Measurements from ENCODE around the gene ARHGAP15.

Gene ARHGAP15

DNA sequence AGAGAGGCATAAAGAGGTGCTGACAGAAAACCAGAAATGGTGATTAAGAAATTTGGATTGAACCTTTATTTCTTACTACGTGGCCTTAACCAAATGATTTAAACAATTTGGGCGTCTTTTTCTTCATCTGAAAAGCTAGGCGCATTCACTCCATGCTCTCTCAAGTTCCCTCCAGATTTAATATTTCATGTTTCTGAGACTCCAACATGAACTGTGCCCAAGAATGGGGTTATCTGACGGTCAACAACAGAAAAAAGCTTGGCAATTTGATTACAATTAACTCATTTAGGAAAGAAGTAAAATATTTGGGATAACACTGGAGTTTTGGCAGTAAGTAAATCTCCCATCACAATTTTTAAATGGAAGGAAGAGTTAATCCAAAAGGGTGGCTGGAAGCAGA lies 345.4 kb downstream of the ARHGAP15 start:
- no peak overlapping the region for H3K4me3 ChIP-seq (ENCODE audit: low read depth, low read length)
- TF ChIP-seq, protein P1, sequence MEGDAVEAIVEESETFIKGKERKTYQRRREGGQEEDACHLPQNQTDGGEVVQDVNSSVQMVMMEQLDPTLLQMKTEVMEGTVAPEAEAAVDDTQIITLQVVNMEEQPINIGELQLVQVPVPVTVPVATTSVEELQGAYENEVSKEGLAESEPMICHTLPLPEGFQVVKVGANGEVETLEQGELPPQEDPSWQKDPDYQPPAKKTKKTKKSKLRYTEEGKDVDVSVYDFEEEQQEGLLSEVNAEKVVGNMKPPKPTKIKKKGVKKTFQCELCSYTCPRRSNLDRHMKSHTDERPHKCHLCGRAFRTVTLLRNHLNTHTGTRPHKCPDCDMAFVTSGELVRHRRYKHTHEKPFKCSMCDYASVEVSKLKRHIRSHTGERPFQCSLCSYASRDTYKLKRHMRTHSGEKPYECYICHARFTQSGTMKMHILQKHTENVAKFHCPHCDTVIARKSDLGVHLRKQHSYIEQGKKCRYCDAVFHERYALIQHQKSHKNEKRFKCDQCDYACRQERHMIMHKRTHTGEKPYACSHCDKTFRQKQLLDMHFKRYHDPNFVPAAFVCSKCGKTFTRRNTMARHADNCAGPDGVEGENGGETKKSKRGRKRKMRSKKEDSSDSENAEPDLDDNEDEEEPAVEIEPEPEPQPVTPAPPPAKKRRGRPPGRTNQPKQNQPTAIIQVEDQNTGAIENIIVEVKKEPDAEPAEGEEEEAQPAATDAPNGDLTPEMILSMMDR (IDR thresholded peaks at IDR 0.05; ENCODE audit: low read depth, low read length, missing control alignments), result no peak
- DNase-seq (ENCODE audit: low read depth), result no peak

DNA sequence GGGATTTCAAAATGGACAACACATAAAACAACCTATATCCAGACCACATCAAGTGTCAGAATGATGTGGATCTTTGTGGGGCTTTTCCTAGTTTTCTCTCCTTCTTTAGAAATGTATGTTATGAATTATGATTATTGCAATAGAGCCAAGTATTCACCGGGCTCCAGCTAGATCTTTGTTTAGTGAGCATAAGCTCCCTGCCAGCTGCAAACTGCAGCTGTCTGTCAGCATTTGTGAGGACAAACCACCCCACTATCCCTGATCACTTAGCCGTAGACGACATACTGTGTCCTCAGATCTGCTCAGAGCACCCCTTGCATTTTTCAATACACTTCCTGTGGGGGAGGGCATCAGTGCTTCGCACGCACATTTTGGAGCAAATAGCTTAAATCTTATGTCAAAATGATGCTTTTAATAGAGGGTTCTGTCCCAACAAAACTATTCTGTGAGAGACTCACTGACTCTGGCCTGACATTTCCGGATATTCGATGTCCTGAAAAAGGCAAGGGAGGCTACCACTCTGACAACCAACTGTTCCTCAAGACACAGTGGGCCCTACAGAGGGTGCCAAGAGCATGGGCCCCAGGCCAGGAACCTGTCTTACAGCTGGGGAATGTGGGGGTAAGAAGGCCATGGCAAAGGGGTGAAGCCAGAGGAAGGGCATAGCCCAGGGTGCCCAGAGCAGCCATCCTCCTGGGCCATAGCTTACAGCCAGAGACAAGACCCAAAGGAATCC lies 346.0 kb downstream of the ARHGAP15 start:
- no peak for DNase-seq (ENCODE audit: low read depth)
- no peak overlapping the region for H3K4me3 ChIP-seq (ENCODE audit: low read depth, low read length)
- TF ChIP-seq, protein P1 (IDR thresholded peaks at IDR 0.05; ENCODE audit: low read depth, low read length, missing control alignments), result no peak

DNA sequence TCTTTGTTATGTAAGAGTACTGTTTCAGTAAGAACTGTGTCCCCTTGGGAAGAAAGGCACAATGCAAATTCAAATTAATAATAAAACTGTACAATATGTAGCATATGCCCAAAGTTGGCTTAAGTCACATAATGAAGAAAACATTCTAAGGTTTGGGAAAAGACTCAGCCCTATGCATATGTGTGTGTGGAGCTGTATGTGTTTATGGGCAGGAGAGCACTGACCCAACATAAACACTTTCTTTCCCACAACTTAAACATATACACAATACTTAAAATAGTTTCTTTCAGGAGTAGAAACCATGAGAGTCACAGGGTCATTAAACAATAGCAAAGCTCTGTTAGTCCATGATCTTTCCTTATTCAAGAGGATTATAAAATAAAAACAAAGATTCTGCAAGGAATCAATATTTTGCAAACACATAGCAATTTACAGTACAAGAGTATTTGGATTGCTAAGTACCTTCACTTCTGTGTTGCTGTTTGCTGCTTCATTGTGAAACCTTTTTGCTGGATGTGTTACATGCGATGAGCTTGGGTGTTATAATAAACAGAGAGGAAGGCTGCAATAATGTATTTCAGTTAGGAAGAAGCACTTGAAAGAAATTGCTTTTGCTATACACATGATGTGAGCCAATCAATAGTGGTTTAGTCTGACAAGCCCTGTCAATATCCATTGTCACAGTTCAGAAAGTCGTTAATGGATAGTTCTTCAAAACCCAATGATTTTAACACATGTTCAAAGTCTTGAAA lies 347.3 kb downstream of the ARHGAP15 start:
- no peak overlapping the region for H3K4me3 ChIP-seq (ENCODE audit: low read depth, low read length)
- TF ChIP-seq, protein P1 (IDR thresholded peaks at IDR 0.05; ENCODE audit: low read depth, low read length, missing control alignments), result no peak
- no peak for DNase-seq (ENCODE audit: low read depth)

DNA sequence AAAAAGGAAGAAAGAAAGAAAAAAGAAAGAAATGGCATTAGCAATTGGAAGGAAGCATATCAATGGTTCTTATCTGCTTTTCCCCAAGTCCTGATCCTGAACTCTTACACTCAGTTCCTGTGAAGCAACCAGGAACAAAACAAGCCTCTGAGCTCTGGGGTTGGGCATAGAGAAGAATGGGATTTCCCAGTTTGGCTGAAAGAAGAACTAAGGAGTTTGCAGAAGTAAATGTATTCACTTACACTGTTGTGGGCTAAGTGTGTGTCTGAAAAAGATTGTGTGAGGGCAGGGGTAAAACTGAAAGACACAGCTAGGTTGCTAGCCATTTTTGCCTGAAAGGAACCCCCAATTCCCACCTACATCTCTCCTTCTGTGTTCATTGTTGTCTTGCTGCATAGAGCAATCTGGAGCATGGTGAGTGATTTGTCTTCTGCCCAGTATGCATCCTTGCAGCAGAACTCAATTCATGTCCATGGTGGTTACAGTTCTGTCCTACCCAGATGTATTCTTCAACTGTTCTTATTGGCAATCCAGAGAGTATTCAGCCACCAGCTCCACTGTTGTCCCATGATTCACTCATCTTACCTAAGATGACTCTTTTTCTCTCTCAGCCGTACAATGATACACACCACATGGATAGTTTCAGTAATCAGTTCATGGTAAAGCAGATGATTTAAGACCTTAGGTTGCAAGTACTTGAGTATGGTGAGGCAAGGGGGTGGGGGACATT lies 348.7 kb downstream of the ARHGAP15 start:
- TF ChIP-seq, protein P1 (IDR thresholded peaks at IDR 0.05; ENCODE audit: low read depth, low read length, missing control alignments), result no peak
- H3K4me3 ChIP-seq (ENCODE audit: low read depth, low read length), result no peak overlapping the region
- DNase-seq (ENCODE audit: low read depth), result no peak

DNA sequence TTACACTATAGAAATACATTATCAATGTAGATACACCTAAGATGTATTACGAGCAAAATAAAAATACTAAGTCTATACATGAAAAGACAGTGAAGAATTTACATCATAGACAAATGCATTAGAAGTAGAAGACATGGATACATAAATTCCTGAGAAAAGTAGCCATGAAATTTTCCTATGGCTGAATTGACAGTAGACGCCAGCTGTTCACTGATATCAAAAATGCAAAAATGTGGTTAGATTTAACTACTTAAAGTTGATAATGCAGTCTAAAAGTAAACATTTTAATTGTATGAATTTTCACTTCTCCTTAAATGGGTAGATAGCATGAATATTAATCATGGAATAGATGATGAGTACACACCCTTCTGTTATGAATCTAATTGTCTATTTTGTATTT lies 350.9 kb downstream of the ARHGAP15 start:
- TF ChIP-seq, protein P1 (IDR thresholded peaks at IDR 0.05; ENCODE audit: low read depth, low read length, missing control alignments), result no peak
- no peak for DNase-seq (ENCODE audit: low read depth)
- no peak overlapping the region for H3K4me3 ChIP-seq (ENCODE audit: low read depth, low read length)

DNA sequence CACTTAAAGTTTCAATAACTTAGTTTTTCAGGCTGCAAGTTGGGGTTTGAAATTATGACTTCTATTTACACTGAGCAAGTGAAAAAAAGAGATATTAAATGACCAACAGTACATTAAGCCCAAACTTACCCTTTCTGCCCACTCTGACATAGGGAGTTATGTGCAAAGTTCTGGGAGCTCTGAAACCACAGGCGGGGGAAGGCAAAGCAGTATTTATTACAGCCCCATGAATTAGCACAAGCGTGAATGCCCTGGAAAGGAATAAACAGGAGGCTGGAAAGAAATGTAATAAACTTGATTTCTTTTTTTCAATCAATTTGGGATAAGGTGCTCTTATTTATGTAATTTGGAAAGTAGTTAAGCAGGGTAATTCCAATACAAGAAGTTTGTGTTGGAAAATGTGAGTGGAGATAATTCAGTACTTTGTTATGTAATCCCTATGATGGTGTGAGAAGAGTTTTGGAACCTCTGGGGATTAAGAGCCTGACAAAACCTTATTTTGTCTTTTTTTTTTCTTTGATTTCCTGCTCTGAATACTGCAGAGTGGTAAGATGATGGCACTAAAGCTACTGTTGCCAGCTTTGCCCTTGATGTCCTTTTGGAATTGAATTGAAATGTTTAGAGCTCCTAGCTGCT lies 351.5 kb downstream of the ARHGAP15 start:
- TF ChIP-seq, protein P1 (IDR thresholded peaks at IDR 0.05; ENCODE audit: low read depth, low read length, missing control alignments), result no peak
- DNase-seq (ENCODE audit: low read depth), result no peak
- no peak overlapping the region for H3K4me3 ChIP-seq (ENCODE audit: low read depth, low read length)

Data from GM12864 (cell line).